ENCODE results near the gene HSPA4.
"Not testable (repeated sequence)": the region's sequence is repeated elsewhere in the genome, so short reads cannot be mapped to it uniquely, and the experiment has no call there.

The HSPA4 gene

DNA sequence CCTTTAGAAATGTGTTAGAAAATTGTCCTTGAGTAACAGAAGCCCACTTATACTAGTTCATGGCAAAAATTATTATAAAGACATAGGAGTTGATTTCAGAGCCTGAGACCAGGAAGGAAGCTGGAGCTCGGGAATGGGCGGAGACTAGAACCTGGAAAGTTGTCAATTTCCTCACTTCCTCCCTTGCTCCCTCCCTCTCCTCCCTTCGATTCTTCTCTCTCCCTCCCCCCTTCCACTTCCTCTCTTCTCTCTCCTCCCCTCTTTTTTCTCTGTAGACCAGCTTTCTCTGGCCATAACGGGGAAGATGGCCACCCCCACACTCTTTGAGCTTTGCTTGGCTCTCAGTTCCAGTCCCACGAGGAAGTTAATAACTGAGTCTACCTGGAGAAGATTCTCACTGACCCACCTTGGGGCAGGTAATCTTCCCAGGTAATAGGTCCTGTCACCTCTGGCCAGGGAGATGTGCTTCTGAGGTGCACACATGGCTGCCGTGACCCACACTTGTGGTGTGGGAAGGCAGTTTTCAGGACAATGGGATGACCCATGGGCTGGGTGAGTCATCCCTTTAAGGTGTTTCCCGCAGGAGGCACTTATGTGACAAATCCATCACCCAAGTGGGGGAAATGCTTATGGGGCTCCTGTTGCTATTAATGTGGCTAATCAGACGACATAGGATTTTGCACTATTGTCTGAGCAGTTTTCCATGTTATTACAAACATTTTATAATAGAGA lies 78.7 kb downstream of the HSPA4 start:
- no peak for DNase-seq
- Histone ChIP-seq H3K4me3 (ENCODE audit: low read depth, low read length) (no peak overlapping the region), H3K27ac (no peak overlapping the region), H3K27me3 (replicated peaks) (no peaks in the 10 kb centered on the region), H3K36me3 (replicated peaks) (no peaks in the 10 kb centered on the region)
- TF ChIP-seq, protein P1, sequence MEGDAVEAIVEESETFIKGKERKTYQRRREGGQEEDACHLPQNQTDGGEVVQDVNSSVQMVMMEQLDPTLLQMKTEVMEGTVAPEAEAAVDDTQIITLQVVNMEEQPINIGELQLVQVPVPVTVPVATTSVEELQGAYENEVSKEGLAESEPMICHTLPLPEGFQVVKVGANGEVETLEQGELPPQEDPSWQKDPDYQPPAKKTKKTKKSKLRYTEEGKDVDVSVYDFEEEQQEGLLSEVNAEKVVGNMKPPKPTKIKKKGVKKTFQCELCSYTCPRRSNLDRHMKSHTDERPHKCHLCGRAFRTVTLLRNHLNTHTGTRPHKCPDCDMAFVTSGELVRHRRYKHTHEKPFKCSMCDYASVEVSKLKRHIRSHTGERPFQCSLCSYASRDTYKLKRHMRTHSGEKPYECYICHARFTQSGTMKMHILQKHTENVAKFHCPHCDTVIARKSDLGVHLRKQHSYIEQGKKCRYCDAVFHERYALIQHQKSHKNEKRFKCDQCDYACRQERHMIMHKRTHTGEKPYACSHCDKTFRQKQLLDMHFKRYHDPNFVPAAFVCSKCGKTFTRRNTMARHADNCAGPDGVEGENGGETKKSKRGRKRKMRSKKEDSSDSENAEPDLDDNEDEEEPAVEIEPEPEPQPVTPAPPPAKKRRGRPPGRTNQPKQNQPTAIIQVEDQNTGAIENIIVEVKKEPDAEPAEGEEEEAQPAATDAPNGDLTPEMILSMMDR (IDR thresholded peaks at IDR 0.05; ENCODE audit: low read depth, low read length, missing control alignments): no peak
- in situ Hi-C loops (cut with HindIII; ENCODE audit: low pct_ligation_motif_present, low sequenced_read_pairs): no loop called here

DNA sequence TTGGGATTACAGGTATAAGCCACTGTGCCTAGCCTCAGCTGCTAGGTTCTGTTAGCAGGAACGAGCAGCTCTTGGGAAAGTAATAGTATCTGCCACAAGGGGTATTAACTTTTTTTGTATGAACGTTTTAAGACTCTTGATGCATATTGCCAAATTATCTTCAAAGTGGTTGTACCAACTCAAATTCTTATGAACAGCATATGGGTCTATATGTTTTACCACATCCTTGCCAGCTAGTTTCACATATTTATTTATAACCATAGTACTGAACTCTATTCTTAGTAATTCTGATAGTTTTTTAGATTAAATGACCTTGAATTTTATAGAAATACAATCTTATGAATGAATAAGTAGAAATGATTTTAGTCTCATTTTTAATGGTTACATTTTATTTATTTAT lies 80.9 kb downstream of the HSPA4 start:
- Histone ChIP-seq H3K4me3 (ENCODE audit: low read depth, low read length) (no peak overlapping the region), H3K27ac (no peak overlapping the region), H3K36me3 (replicated peaks) (no peaks in the 10 kb centered on the region), H3K27me3 (replicated peaks) (no peaks in the 10 kb centered on the region)
- DNase-seq: no peak
- TF ChIP-seq, protein P1 (IDR thresholded peaks at IDR 0.05; ENCODE audit: low read depth, low read length, missing control alignments): no peak
- in situ Hi-C loops (cut with HindIII; ENCODE audit: low pct_ligation_motif_present, low sequenced_read_pairs): no loop called here

DNA sequence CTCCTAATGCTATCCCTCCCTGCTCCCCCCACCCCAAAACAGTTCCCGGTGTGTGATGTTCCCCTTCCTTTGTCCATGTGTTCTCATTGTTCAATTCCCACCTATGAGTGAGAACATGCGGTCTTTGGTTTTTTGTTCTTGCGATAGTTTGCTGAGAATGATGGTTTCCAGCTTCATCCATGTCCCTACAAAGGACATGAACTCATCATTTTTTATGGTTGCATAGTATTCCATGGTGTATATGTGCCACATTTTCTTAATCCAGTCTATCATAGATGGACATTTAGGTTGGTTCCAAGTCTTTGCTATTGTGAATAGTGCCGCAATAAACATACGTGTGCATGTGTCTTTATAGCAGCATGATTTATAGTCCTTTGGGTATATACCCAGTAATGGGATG lies 81.4 kb downstream of the HSPA4 start:
- H3K36me3 ChIP-seq (replicated peaks); DNase-seq; H3K27ac ChIP-seq; H3K27me3 ChIP-seq (replicated peaks); H3K4me3 ChIP-seq (ENCODE audit: low read depth, low read length); in situ Hi-C loops (cut with HindIII; ENCODE audit: low pct_ligation_motif_present, low sequenced_read_pairs): not testable (repeated sequence)

DNA sequence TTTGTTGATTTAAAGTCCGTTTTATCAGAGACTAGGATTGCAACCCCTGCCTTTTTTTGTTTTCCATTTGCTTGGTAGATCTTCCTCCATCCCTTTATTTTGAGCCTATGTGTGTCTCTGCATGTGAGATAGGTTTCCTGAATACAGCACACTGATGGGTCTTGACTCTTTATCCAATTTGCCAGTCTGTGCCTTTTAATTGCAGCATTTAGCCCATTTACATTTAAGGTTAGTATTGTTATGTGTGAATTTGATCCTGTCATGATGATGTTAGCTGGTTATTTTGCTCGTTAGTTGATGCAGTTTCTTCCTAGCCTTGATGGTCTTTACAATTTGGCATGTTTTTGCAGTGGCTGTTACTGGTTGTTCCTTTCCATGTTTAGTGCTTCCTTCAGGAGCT lies 85.1 kb downstream of the HSPA4 start:
- in situ Hi-C loops (cut with HindIII; ENCODE audit: low pct_ligation_motif_present, low sequenced_read_pairs); H3K27me3 ChIP-seq (replicated peaks); H3K36me3 ChIP-seq (replicated peaks); DNase-seq; H3K4me3 ChIP-seq (ENCODE audit: low read depth, low read length); H3K27ac ChIP-seq: not testable (repeated sequence)

DNA sequence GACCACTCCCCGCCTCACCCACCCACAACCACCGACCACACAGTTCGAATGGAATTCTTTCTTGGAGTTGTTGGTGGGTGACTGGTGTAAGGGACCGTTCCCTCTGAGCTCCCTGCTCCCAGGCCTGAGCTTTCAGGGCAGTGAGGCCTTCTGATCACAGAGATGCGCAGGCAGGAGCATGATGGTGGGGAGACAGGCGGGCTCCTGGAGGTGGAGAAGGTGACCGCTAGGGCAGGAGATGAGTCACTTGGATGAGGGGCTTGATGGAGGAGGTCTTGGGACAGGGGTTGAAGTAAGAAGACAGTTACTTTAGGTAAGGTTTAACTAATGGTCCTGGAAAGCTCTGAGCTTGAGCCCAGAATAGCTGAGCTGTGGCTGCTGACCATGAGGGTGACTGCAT lies 88.5 kb downstream of the HSPA4 start:
- in situ Hi-C loops (cut with HindIII; ENCODE audit: low pct_ligation_motif_present, low sequenced_read_pairs): no loop called here
- no peak for DNase-seq
- H3K4me3 ChIP-seq (ENCODE audit: low read depth, low read length): no peak overlapping the region
- no peak overlapping the region for H3K27ac ChIP-seq
- no peaks in the 10 kb centered on the region for H3K36me3 ChIP-seq (replicated peaks)
- TF ChIP-seq, protein P1 (IDR thresholded peaks at IDR 0.05; ENCODE audit: low read depth, low read length, missing control alignments): no peak
- no peaks in the 10 kb centered on the region for H3K27me3 ChIP-seq (replicated peaks)

DNA sequence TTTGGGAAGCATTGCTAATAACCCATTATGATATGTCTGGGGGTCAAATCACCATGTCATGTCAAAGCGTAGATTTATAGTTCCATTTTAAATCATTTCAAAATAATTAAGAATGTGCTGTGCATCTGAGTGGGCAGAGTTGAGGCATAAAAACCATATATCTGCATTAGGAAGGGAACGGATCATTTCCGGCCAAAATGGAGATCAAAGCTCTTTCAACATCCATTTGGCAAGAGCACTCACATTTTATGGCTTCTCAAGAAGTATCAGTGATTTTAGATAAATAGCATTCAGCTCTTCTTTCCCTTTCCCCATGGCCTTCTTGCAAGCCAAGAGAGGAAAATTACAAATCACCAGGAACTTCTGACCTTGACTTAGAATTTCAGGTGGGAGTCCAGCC lies 89.9 kb downstream of the HSPA4 start:
- TF ChIP-seq, protein P1 (IDR thresholded peaks at IDR 0.05; ENCODE audit: low read depth, low read length, missing control alignments): no peak
- H3K27ac ChIP-seq: no peak overlapping the region
- in situ Hi-C loops (cut with HindIII; ENCODE audit: low pct_ligation_motif_present, low sequenced_read_pairs): no loop called here
- no peaks in the 10 kb centered on the region for H3K36me3 ChIP-seq (replicated peaks)
- DNase-seq: no peak
- no peaks in the 10 kb centered on the region for H3K27me3 ChIP-seq (replicated peaks)
- H3K4me3 ChIP-seq (ENCODE audit: low read depth, low read length): no peak overlapping the region

DNA sequence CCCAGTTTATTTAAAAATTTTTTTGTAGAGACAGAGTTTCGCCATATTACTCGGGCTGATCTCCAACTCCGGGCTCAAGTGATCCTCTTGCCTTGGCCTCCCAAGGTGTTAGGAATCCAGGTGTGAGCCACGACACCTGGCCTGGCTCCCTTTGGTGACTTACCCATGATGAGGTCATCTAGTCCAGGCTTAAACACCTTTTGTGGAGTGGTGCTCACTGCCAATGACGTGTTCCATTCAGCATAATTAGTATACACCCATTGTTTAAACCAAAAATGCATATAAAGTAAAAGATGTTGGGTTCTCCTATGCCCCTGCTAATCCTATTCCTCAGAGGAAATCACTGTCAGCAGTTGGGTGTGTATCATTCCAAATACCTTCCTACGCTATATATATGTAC lies 91.0 kb downstream of the HSPA4 start:
- no peak for DNase-seq
- H3K36me3 ChIP-seq (replicated peaks): no peaks in the 10 kb centered on the region
- H3K27ac ChIP-seq: no peak overlapping the region
- TF ChIP-seq, protein P1 (IDR thresholded peaks at IDR 0.05; ENCODE audit: low read depth, low read length, missing control alignments): no peak
- in situ Hi-C loops (cut with HindIII; ENCODE audit: low pct_ligation_motif_present, low sequenced_read_pairs): no loop called here
- no peaks in the 10 kb centered on the region for H3K27me3 ChIP-seq (replicated peaks)
- H3K4me3 ChIP-seq (ENCODE audit: low read depth, low read length): no peak overlapping the region
